ENCODE measurements around the gene TMEM260. TPM values are rescaled to one million over a fixed set of nuclear protein-coding genes. Genes with fewer than 3 reads are reported as not detected.

TMEM260 gene
- 4.7 and 19.0 TPM in 2 replicates for total RNA-seq

GRCh38 chr14:56579345-56580220 lies at the start of gene TMEM260:
Gene TMEM260 (plus strand): TSS chr14:56579798. CDS start chr14:56579915, 117 bp downstream.

Other genes with a start within 250 kb of the TMEM260 start
- not detected in 2 replicates for gene OTX2, start 230.7 kb downstream of the TMEM260 start, total RNA-seq